Lower lobe of right lung (tissue), 2 donors: ENCODE results near the gene GPC6. TPM values are rescaled to one million over a fixed set of nuclear protein-coding genes. Genes with fewer than 3 reads are reported as not detected.

Experiments
- ATAC-seq, 2 donors: fragments of 200-7000 bp; cut with Tn5 transposase; one replicate each; pipeline ENCODE4 v1.9.1; 2020 to 2022; ENCODE audit warnings: mild to moderate bottlenecking in 2 of 2, moderate library complexity in 2 of 2
- DNase-seq: peaks from one replicate; pipeline ENCODE4 v3.0.0-alpha.2; 2020
- H3K27ac ChIP-seq: fragments of 200-600 bp; one replicate; pipeline ENCODE4 v1.8.0; 2022
- H3K27me3 ChIP-seq: fragments of 200-600 bp; one replicate; pipeline ENCODE4 v1.8.0; 2022; ENCODE audit warnings: low read depth
- H3K36me3 ChIP-seq: fragments of 200-600 bp; one replicate; pipeline ENCODE4 v1.8.0; 2022; ENCODE audit warnings: mild to moderate bottlenecking
- H3K4me1 ChIP-seq: fragments of 200-600 bp; one replicate; pipeline ENCODE4 v1.8.0; 2022
- H3K4me3 ChIP-seq: fragments of 200-600 bp; one replicate; pipeline ENCODE4 v1.8.0; 2022; ENCODE audit warnings: mild to moderate bottlenecking
- H3K9me3 ChIP-seq: fragments of 200-600 bp; one replicate; pipeline ENCODE4 v1.8.0; 2022
- intact Hi-C: fragments of 100-400 bp; cut with DNase I; formaldehyde crosslinking; loops from one replicate; pipeline ENCODE4 v1.11.0; 2022
- total RNA-seq: library from RNA; stranded (reverse); fragmentation: NEBNext Ultra II Directional; extraction: Animal tissue kit (Norgen Biotek cat#: 25700); gene quantifications from one replicate; pipeline ENCODE4 v1.2.1, GENCODE V29; 2021
- TF ChIP-seq, protein P1 (sequence below): fragments of 200-600 bp; IDR thresholded peaks from one replicate; pipeline ENCODE4 v1.8.0; 2022; ENCODE audit warnings: antibody characterized with exemption, mild to moderate bottlenecking
- donor health status: DM: no; HTN: yes; CAD: no; lungs with severe emphysema.

GPC6 gene
- total RNA-seq, 1 donor from 2014 or later = 5.5 TPM

- no peak overlapping the region for H3K4me3 ChIP-seq
- no peak for DNase-seq
- no peaks in the 10 kb centered on the region for H3K9me3 ChIP-seq
- no peak overlapping the region for H3K27ac ChIP-seq
- no peaks in the 10 kb centered on the region for H3K4me1 ChIP-seq
- no peaks in the 10 kb centered on the region for H3K27me3 ChIP-seq
- no peaks in the 10 kb centered on the region for H3K36me3 ChIP-seq
- no peak for ATAC-seq
- intact Hi-C loops = no loop called here
- TF ChIP-seq, protein P1, sequence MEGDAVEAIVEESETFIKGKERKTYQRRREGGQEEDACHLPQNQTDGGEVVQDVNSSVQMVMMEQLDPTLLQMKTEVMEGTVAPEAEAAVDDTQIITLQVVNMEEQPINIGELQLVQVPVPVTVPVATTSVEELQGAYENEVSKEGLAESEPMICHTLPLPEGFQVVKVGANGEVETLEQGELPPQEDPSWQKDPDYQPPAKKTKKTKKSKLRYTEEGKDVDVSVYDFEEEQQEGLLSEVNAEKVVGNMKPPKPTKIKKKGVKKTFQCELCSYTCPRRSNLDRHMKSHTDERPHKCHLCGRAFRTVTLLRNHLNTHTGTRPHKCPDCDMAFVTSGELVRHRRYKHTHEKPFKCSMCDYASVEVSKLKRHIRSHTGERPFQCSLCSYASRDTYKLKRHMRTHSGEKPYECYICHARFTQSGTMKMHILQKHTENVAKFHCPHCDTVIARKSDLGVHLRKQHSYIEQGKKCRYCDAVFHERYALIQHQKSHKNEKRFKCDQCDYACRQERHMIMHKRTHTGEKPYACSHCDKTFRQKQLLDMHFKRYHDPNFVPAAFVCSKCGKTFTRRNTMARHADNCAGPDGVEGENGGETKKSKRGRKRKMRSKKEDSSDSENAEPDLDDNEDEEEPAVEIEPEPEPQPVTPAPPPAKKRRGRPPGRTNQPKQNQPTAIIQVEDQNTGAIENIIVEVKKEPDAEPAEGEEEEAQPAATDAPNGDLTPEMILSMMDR = no peak
Observed at GRCh38 chr13:93769101-93769500, 542.5 kb downstream of the GPC6 start.

DNA sequence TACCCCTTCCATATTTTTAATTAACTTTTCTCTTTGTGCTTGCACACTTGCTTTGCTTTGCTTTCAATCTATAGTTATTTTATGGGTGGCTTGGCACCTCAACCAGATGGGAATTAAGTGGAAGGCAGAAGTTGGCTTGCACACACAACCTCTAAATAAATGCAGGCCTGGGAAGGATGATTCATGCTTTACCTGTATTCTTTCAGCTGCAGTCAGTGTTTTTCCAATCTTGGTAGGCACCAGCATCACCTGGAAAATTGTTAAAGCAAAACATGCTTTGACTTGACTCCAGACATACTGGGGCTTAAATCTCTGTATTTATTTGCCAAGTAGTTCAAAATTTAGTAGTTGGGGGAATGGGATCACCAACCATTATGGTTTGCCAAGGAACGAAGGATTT, 543.0 kb downstream of the GPC6 start:
- Histone ChIP-seq H3K27me3 (no peaks in the 10 kb centered on the region), H3K36me3 (no peaks in the 10 kb centered on the region), H3K4me3 (no peak overlapping the region), H3K27ac (no peak overlapping the region), H3K9me3 (no peaks in the 10 kb centered on the region), H3K4me1 (no peaks in the 10 kb centered on the region)
- TF ChIP-seq, protein P1 = no peak
- intact Hi-C loops = no loop called here
- ATAC-seq (no peak), DNase-seq (no peak)

GRCh38 chr13:93771227-93771626, 544.6 kb downstream of the GPC6 start:
- Histone ChIP-seq H3K27me3 (no peaks in the 10 kb centered on the region), H3K4me1 (no peaks in the 10 kb centered on the region), H3K9me3 (no peaks in the 10 kb centered on the region), H3K27ac (no peak overlapping the region), H3K4me3 (no peak overlapping the region), H3K36me3 (no peaks in the 10 kb centered on the region)
- DNase-seq (no peak), ATAC-seq (no peak)
- intact Hi-C loops = no loop called here
- TF ChIP-seq, protein P1 = no peak

GRCh38 chr13:93771782-93772181, 545.2 kb downstream of the GPC6 start:
- Histone ChIP-seq H3K4me3 (no peak overlapping the region), H3K9me3 (no peaks in the 10 kb centered on the region), H3K27ac (no peak overlapping the region), H3K4me1 (no peaks in the 10 kb centered on the region), H3K27me3 (no peaks in the 10 kb centered on the region), H3K36me3 (no peaks in the 10 kb centered on the region)
- TF ChIP-seq, protein P1 = no peak
- intact Hi-C loops = no loop called here
- no peak for DNase-seq
- ATAC-seq = no peak

GRCh38 chr13:93774506-93774905, 547.9 kb downstream of the GPC6 start:
- no peaks in the 10 kb centered on the region for H3K4me1 ChIP-seq
- H3K27me3 ChIP-seq = no peaks in the 10 kb centered on the region
- H3K9me3 ChIP-seq = no peaks in the 10 kb centered on the region
- DNase-seq = no peak
- intact Hi-C loops = no loop called here
- no peak for ATAC-seq
- no peaks in the 10 kb centered on the region for H3K36me3 ChIP-seq
- H3K4me3 ChIP-seq = no peak overlapping the region
- TF ChIP-seq, protein P1 = no peak
- no peak overlapping the region for H3K27ac ChIP-seq

DNA sequence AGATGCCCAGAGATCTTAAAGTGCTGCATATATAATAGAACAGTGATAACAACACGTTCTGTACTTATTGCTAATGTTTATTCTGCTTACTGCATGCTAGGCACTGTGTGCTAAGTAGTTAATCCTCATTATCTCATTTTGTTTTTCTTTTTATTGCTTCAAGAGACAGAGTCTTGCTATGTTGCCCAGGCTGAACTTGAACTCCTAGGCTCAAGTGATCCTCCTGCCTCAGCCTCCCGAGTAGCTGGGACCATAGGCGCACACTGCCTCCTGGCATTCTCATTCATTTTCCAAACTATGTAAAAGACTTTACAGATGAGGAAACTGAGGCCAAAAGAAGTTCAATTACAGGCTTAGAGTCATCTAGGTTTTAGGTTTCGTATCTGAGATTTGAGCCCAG, 548.4 kb downstream of the GPC6 start:
- TF ChIP-seq, protein P1 = no peak
- Histone ChIP-seq H3K4me1 (no peaks in the 10 kb centered on the region), H3K4me3 (no peak overlapping the region), H3K36me3 (no peaks in the 10 kb centered on the region), H3K27me3 (no peaks in the 10 kb centered on the region), H3K9me3 (no peaks in the 10 kb centered on the region), H3K27ac (no peak overlapping the region)
- intact Hi-C loops = no loop called here
- ATAC-seq (no peak), DNase-seq (no peak)
